Cardiac septum (tissue), 1 donor: Measurements from ENCODE around the gene PDCL3. TPM values are rescaled to one million over a fixed set of nuclear protein-coding genes. Genes with fewer than 3 reads are reported as not detected.

Source experiments
- total RNA-seq: library from RNA; stranded (reverse); fragmentation: NEBNext Ultra II Directional; extraction: Animal tissue kit (Norgen Biotek cat#: 25700); gene quantifications from one replicate; pipeline ENCODE4 v1.2.1, GENCODE V29; 2021
- donor health status: DM: no; HTN: no; CAD: no.

PDCL3 gene
- total RNA-seq, 1 donor from 2014 or later = 26.7 TPM

Other genes starting within 250 kb of the PDCL3 start
- gene LONRF2, start 240.5 kb upstream of the PDCL3 start, total RNA-seq = 24.5 TPM
- gene CHST10, start 145.3 kb upstream of the PDCL3 start, total RNA-seq = 7.8 TPM
- gene NMS, start 92.5 kb upstream of the PDCL3 start, total RNA-seq = not detected